WTC11 (cell line): ENCODE results near the gene H19. TPM values are rescaled to one million over a fixed set of nuclear protein-coding genes. Genes with fewer than 3 reads are reported as not detected.

ENCODE experiments used
- ATAC-seq: fragments of 200-7000 bp; cut with Tn5 transposase; 2 replicates; pipeline ENCODE4 v1.10.0; 2021; ENCODE audit warnings: mild to moderate bottlenecking, moderate library complexity
- CTCF ChIA-PET: fragments of 300-600 bp; sonication (Branson Sonifier 250); formaldehyde crosslinking; loops from one replicate; lab custom pipeline; 2021; ENCODE audit warnings: antibody characterized with exemption; lab: Charles Lee
- POLR2A ChIA-PET: fragments of 350-600 bp; sonication (Branson Sonifier 250); formaldehyde crosslinking; loops from one replicate; lab custom pipeline; 2021; ENCODE audit warnings: antibody characterized with exemption; lab: Charles Lee
- DNase-seq: peaks from one replicate; pipeline ENCODE4 v3.0.0; 2021; ENCODE audit warnings: low spot score
- H3K27ac Mint-ChIP-seq: 2 replicates; pipeline ENCODE4 v1.8.0; 2021; ENCODE audit warnings: mixed read lengths
- H3K27me3 Mint-ChIP-seq: 2 replicates; pipeline ENCODE4 v1.8.0; 2021; ENCODE audit warnings: low read depth, mild to moderate bottlenecking, moderate library complexity, mixed read lengths
- H3K36me3 Mint-ChIP-seq: 2 replicates; pipeline ENCODE4 v1.8.0; 2021; ENCODE audit warnings: mixed read lengths
- H3K4me1 Mint-ChIP-seq: 2 replicates; pipeline ENCODE4 v1.8.0; 2022; ENCODE audit warnings: mixed read lengths
- H3K4me3 Mint-ChIP-seq: 2 replicates; pipeline ENCODE4 v1.8.0; 2021; ENCODE audit warnings: mild to moderate bottlenecking, moderate library complexity, mixed read lengths
- H3K9me3 Mint-ChIP-seq: 2 replicates; pipeline ENCODE4 v1.8.0; 2021; ENCODE audit warnings: mixed read lengths
- ARID4B ChIP-seq: sonication (generic); formaldehyde crosslinking; IDR thresholded peaks from 2 replicates; pipeline ENCODE4 v1.8.0; 2023; ENCODE audit warnings: missing genetic modification reagents, mild to moderate bottlenecking, borderline replicate concordance
- CREM ChIP-seq: sonication (generic); formaldehyde crosslinking; IDR thresholded peaks from 2 replicates; pipeline ENCODE4 v1.8.1; 2022; ENCODE audit warnings: mild to moderate bottlenecking, missing genetic modification reagents, moderate library complexity
- FOXJ3 ChIP-seq: sonication (generic); formaldehyde crosslinking; IDR thresholded peaks from 2 replicates; pipeline ENCODE4 v1.9.0; 2021; ENCODE audit warnings: missing genetic modification reagents, mild to moderate bottlenecking, borderline replicate concordance
- HMGXB4 ChIP-seq: sonication (generic); formaldehyde crosslinking; IDR thresholded peaks from 2 replicates; pipeline ENCODE4 v1.8.1; 2023; ENCODE audit warnings: mild to moderate bottlenecking, moderate library complexity, missing genetic modification reagents
- JAZF1 ChIP-seq: fragments of 250-450 bp; sonication (Bioruptor Pico); IDR thresholded peaks from 2 replicates; pipeline ENCODE4 v1.9.0; 2021; ENCODE audit warnings: moderate library complexity, mild to moderate bottlenecking, inconsistent platforms
- NFATC4 ChIP-seq: fragments of 250-450 bp; sonication (Bioruptor Pico); IDR thresholded peaks from 2 replicates; pipeline ENCODE4 v1.9.0; 2021; ENCODE audit warnings: mild to moderate bottlenecking
- NR2C2 ChIP-seq: sonication (generic); formaldehyde crosslinking; IDR thresholded peaks from 2 replicates; pipeline ENCODE4 v1.8.0; 2022; ENCODE audit warnings: mild to moderate bottlenecking, missing genetic modification reagents
- PRRX2 ChIP-seq: fragments of 250-450 bp; sonication (Bioruptor Pico); IDR thresholded peaks from 2 replicates; pipeline ENCODE4 v1.8.0; 2021; ENCODE audit warnings: mild to moderate bottlenecking
- RELA ChIP-seq: sonication (generic); formaldehyde crosslinking; IDR thresholded peaks from 2 replicates; pipeline ENCODE4 v1.8.1; 2022; ENCODE audit warnings: missing genetic modification reagents, mild to moderate bottlenecking, borderline replicate concordance
- SOX15 ChIP-seq: fragments of 250-450 bp; sonication (Bioruptor Pico); IDR thresholded peaks from 2 replicates; pipeline ENCODE4 v1.9.0; 2021; ENCODE audit warnings: mild to moderate bottlenecking
- STAT6 ChIP-seq: sonication (generic); formaldehyde crosslinking; conservative IDR thresholded peaks from 2 replicates; pipeline ENCODE4 v1.8.1; 2023; ENCODE audit warnings: mild to moderate bottlenecking, low read depth, missing genetic modification reagents, moderate library complexity
- TP53 ChIP-seq: sonication (generic); formaldehyde crosslinking; IDR thresholded peaks from 2 replicates; pipeline ENCODE4 v1.8.1; 2023; ENCODE audit warnings: mild to moderate bottlenecking, missing genetic modification reagents
- USF1 ChIP-seq: sonication (generic); formaldehyde crosslinking; IDR thresholded peaks from 2 replicates; pipeline ENCODE4 v1.8.0; 2022; ENCODE audit warnings: mild to moderate bottlenecking, missing genetic modification reagents
- ZNF121 ChIP-seq: sonication (generic); formaldehyde crosslinking; IDR thresholded peaks from 2 replicates; pipeline ENCODE4 v1.8.0; 2023; ENCODE audit warnings: missing genetic modification reagents
- ZNF232 ChIP-seq: sonication (generic); formaldehyde crosslinking; IDR thresholded peaks from 2 replicates; pipeline ENCODE4 v1.8.0; 2022; ENCODE audit warnings: mild to moderate bottlenecking, missing genetic modification reagents
- ZNF317 ChIP-seq: sonication (generic); formaldehyde crosslinking; IDR thresholded peaks from 2 replicates; pipeline ENCODE4 v1.8.1; 2023; ENCODE audit warnings: low read depth, mild to moderate bottlenecking, moderate library complexity, missing genetic modification reagents, borderline replicate concordance
- ZNF416 ChIP-seq: fragments of 250-450 bp; sonication (Bioruptor Pico); IDR thresholded peaks from 2 replicates; pipeline ENCODE4 v1.9.0; 2021; ENCODE audit warnings: mild to moderate bottlenecking, inconsistent platforms
- total RNA-seq: library from RNA; stranded (reverse); gene quantifications from 3 replicates; pipeline ENCODE4 v1.2.3, GENCODE V29; 2021
- TF ChIP-seq, protein P1 (sequence below): sonication (generic); formaldehyde crosslinking; IDR thresholded peaks from 2 replicates; pipeline ENCODE4 v1.8.0; 2022; ENCODE audit warnings: mild to moderate bottlenecking, missing genetic modification reagents
- TF ChIP-seq, protein P2 (sequence below): sonication (generic); formaldehyde crosslinking; IDR thresholded peaks from 2 replicates; pipeline ENCODE4 v1.8.1; 2022; ENCODE audit warnings: mild to moderate bottlenecking, missing genetic modification reagents, moderate library complexity, borderline replicate concordance

Gene H19
- total RNA-seq, 1 experiment from 2014 or later: 12.7 TPM

GRCh38 chr11:1982873-1983600 lies 14.6 kb downstream of the H19 start:
- ATAC-seq (no peak; the same call in 1 of the 2 replicates), DNase-seq (no peak)
- Mint-ChIP-seq H3K27ac (no peak overlapping the region), H3K27me3 (no peaks in the 10 kb centered on the region), H3K36me3 (no peaks in the 10 kb centered on the region), H3K4me3 (no peak overlapping the region), H3K9me3 (no peaks in the 10 kb centered on the region), H3K4me1 (no peaks in the 10 kb centered on the region)
- CTCF ChIA-PET: interaction anchor here (1.2 to 3.3 kb wide), 3 partner anchors 10 to 173 kb away, joined by 3 to 15 read pairs (median 6); no protein-coding TSS in a partner anchor
- POLR2A ChIA-PET: interaction anchor here (0.6 kb wide), 1 partner anchor 129 kb away, joined by 3 read pairs; no protein-coding TSS in a partner anchor
- TF ChIP-seq USF1 (CRISPR knock-in tag): no peak
- no peak for TF ChIP-seq ZNF232 (CRISPR knock-in tag)
- TF ChIP-seq, protein P1, sequence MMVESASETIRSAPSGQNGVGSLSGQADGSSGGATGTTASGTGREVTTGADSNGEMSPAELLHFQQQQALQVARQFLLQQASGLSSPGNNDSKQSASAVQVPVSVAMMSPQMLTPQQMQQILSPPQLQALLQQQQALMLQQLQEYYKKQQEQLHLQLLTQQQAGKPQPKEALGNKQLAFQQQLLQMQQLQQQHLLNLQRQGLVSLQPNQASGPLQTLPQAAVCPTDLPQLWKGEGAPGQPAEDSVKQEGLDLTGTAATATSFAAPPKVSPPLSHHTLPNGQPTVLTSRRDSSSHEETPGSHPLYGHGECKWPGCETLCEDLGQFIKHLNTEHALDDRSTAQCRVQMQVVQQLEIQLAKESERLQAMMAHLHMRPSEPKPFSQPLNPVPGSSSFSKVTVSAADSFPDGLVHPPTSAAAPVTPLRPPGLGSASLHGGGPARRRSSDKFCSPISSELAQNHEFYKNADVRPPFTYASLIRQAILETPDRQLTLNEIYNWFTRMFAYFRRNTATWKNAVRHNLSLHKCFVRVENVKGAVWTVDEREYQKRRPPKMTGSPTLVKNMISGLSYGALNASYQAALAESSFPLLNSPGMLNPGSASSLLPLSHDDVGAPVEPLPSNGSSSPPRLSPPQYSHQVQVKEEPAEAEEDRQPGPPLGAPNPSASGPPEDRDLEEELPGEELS: no peak
- no peak for TF ChIP-seq ZNF121 (CRISPR knock-in tag)
- no peak for TF ChIP-seq ZNF317 (CRISPR knock-in tag)
- TF ChIP-seq NR2C2: no peak
- TF ChIP-seq, all 79 proteins: peak for 0

DNA sequence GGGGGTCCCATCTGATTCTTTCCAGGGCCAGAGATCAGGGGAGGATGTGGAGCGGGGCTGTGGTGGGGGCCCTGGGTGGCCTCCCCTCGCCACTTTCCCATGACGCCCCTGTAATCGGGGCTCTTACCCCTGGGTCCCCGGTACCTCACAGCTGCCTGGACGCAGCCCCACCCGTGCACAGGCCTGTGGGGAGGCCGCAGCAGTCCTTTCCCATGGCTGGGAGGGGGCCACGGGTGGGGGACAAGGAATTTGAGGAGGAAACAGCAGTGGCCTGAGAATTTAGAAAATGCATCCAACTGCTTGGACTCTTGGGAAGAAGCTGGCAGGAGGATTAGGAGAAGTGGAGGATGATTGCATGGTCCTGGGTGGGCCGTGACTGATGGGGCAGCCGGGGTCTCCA lies 18.0 kb downstream of the H19 start:
- ChIA-PET CTCF (interaction anchor here (0.7 to 1.2 kb wide), 3 partner anchors 12 to 172 kb away, joined by 3 to 6 read pairs (median 3); no protein-coding TSS in a partner anchor), POLR2A (interaction anchor here (1.0 kb wide), 1 partner anchor 397 kb away, joined by 3 read pairs; the partner anchor contains the start of gene CD81)
- ATAC-seq (no peak), DNase-seq (no peak)
- Mint-ChIP-seq H3K4me1 (no peaks in the 10 kb centered on the region), H3K4me3 (no peak overlapping the region), H3K36me3 (no peaks in the 10 kb centered on the region), H3K9me3 (no peaks in the 10 kb centered on the region), H3K27ac (no peak overlapping the region), H3K27me3 (no peaks in the 10 kb centered on the region)
- TF ChIP-seq SOX15 (CRISPR knock-in tag) (no peak), CREM (CRISPR knock-in tag) (no peak), PRRX2 (CRISPR knock-in tag) (no peak), ZNF416 (no peak), RELA (CRISPR knock-in tag) (no peak), HMGXB4 (CRISPR knock-in tag) (no peak), NR2C2 (no peak), TP53 (CRISPR knock-in tag) (no peak), FOXJ3 (no peak), NFATC4 (no peak), ARID4B (CRISPR knock-in tag) (no peak), ZNF317 (CRISPR knock-in tag) (no peak), STAT6 (CRISPR knock-in tag) (no peak), JAZF1 (no peak)
- TF ChIP-seq, protein P2, sequence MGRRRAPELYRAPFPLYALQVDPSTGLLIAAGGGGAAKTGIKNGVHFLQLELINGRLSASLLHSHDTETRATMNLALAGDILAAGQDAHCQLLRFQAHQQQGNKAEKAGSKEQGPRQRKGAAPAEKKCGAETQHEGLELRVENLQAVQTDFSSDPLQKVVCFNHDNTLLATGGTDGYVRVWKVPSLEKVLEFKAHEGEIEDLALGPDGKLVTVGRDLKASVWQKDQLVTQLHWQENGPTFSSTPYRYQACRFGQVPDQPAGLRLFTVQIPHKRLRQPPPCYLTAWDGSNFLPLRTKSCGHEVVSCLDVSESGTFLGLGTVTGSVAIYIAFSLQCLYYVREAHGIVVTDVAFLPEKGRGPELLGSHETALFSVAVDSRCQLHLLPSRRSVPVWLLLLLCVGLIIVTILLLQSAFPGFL (CRISPR knock-in tag): no peak
